C4-2B (cell line): ENCODE results near the gene COL12A1.

Experiments used
- ZFX ChIP-seq: fragments of 450-650 bp; IDR thresholded peaks from 2 replicates; pipeline ENCODE4 v1.6.1; 2017
- TF ChIP-seq, protein P1 (sequence below): fragments of 450-650 bp; conservative IDR thresholded peaks from 2 replicates; pipeline ENCODE4 v1.5.1; 2017; ENCODE audit warnings: mild to moderate bottlenecking

DNA sequence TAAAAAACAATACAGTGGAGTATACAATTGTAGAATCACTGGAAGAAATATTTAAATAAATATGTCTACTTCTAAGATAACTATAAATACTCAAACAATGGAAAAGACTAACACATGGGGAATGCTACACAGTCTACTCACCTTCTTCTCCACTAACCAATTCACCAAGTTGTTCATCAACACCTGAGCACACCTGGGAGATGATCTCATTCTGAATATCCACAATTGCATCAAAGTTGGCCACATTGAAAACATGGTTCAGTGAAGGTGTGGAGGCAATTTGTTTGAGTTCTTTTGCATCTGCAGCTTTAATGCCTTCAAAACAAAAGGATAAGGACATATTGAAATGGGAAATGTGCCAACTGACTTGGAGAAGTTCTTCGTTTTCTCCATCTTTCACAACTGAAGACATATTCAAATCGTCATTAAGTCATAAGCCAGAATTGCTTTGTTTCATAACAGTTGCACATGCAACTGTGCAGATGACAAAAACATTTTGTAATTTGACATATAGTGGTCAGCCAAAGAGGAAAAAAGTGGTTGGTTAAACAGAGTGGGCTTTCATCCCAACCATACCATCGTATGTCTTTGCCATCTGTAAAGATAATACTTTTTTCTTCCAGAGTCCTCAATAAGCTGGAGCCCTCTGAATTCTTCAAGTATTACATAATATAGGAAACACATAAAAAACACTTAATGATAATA is 17.5 kb downstream of the COL12A1 start:
- TF ChIP-seq, protein P1, sequence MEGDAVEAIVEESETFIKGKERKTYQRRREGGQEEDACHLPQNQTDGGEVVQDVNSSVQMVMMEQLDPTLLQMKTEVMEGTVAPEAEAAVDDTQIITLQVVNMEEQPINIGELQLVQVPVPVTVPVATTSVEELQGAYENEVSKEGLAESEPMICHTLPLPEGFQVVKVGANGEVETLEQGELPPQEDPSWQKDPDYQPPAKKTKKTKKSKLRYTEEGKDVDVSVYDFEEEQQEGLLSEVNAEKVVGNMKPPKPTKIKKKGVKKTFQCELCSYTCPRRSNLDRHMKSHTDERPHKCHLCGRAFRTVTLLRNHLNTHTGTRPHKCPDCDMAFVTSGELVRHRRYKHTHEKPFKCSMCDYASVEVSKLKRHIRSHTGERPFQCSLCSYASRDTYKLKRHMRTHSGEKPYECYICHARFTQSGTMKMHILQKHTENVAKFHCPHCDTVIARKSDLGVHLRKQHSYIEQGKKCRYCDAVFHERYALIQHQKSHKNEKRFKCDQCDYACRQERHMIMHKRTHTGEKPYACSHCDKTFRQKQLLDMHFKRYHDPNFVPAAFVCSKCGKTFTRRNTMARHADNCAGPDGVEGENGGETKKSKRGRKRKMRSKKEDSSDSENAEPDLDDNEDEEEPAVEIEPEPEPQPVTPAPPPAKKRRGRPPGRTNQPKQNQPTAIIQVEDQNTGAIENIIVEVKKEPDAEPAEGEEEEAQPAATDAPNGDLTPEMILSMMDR = no peak
- no peak for TF ChIP-seq ZFX
